Lower leg skin (tissue), 3 donors: ENCODE results near the gene NOD2.

ENCODE experiments used
- POLR2A ChIP-seq, 2 donors: fragments of 450-650 bp; IDR thresholded peaks; one replicate each; pipeline ENCODE4 v1.6.1; 2016 to 2017; ENCODE audit warnings: antibody characterized with exemption in 2 of 2, mild to moderate bottlenecking in 1 of 2, moderate library complexity in 1 of 2
- TF ChIP-seq, protein P1 (sequence below), 3 donors: fragments of 450-650 bp; IDR thresholded peaks; one replicate each; pipeline ENCODE4 v1.5.1; 2016; ENCODE audit warnings: antibody characterized with exemption in 3 of 3, mild to moderate bottlenecking in 3 of 3, moderate library complexity in 2 of 3

DNA sequence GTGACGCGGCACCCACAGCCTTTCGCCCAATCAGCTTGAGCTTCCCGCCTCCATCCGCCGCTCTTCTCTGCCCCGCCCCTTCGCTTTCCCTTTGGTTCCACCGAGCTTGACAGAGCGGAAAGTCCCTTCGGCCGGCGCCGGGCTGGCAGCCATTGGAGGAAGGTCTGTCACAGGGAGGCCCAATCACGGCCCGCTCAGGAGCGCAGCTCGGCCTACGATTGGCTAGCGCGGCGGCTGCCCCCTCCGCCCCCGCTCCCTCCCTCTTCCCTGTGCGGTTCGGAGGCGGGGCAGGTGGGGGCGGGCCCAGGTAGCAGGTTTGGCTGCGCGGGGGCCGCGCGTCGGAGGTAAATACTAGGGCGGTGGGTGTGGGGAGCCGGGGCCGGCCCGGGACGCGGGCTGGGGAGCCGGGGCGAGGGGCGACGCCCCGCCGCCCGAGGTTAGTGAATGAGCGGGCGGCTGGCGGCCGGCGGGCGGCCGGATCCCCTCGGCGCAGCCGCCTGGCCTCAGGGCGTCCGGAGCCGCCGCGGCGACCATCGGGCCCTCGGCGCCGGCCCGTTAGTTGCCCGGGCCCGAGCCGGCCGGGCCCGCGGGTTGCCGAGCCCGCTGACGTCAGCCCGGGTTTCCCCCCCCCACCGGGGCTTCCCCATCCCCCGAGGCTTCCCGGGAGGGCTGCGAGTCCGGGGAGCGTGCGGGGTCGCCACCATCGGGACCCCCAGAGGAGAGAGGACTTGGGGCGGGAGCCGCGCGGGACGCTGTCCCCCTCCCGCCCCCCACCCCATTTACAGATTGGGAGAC, 48.6 kb downstream of the NOD2 start, which contains the start of gene CYLD:
- TF ChIP-seq, protein P1, sequence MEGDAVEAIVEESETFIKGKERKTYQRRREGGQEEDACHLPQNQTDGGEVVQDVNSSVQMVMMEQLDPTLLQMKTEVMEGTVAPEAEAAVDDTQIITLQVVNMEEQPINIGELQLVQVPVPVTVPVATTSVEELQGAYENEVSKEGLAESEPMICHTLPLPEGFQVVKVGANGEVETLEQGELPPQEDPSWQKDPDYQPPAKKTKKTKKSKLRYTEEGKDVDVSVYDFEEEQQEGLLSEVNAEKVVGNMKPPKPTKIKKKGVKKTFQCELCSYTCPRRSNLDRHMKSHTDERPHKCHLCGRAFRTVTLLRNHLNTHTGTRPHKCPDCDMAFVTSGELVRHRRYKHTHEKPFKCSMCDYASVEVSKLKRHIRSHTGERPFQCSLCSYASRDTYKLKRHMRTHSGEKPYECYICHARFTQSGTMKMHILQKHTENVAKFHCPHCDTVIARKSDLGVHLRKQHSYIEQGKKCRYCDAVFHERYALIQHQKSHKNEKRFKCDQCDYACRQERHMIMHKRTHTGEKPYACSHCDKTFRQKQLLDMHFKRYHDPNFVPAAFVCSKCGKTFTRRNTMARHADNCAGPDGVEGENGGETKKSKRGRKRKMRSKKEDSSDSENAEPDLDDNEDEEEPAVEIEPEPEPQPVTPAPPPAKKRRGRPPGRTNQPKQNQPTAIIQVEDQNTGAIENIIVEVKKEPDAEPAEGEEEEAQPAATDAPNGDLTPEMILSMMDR (IDR thresholded peaks at IDR 0.05): no peak
- TF ChIP-seq POLR2A (IDR thresholded peaks at IDR 0.05): no peak
